ENCODE measurements around the gene MUC20.

MUC20 gene

GRCh38 chr3:195755391-195755790 lies 34.6 kb downstream of the MUC20 start:
- no peak for DNase-seq (ENCODE audit: low read depth in 2 of 2)

GRCh38 chr3:195755791-195756676 lies 35.3 kb downstream of the MUC20 start:
- no peak for DNase-seq (ENCODE audit: low read depth in 2 of 2)

GRCh38 chr3:195757438-195757770 lies 36.6 kb downstream of the MUC20 start:
- no peak for DNase-seq (ENCODE audit: low read depth in 2 of 2)

GRCh38 chr3:195757827-195758226 lies 37.0 kb downstream of the MUC20 start:
- no peak for DNase-seq (ENCODE audit: low read depth in 2 of 2)

GRCh38 chr3:195758721-195759353 lies 38.1 kb downstream of the MUC20 start:
- no peak for DNase-seq (ENCODE audit: low read depth in 2 of 2)

- no peak for DNase-seq (ENCODE audit: low read depth in 2 of 2)
Measured at GRCh38 chr3:195760345-195761122, 39.8 kb downstream of the MUC20 start.

GRCh38 chr3:195761123-195761566 lies 40.4 kb downstream of the MUC20 start:
- DNase-seq (ENCODE audit: low read depth in 2 of 2): no peak

GRCh38 chr3:195761567-195762248 lies 40.9 kb downstream of the MUC20 start:
- no peak for DNase-seq (ENCODE audit: low read depth in 2 of 2)

- DNase-seq (ENCODE audit: low read depth in 2 of 2): no peak
Measured at GRCh38 chr3:195762249-195762585, 41.4 kb downstream of the MUC20 start.

- no peak for DNase-seq (ENCODE audit: low read depth in 2 of 2)
Measured at GRCh38 chr3:195762611-195763010, 41.8 kb downstream of the MUC20 start.

- DNase-seq (ENCODE audit: low read depth in 2 of 2): no peak
Measured at GRCh38 chr3:195763076-195763830, 42.5 kb downstream of the MUC20 start.

GRCh38 chr3:195763843-195764825 lies 43.4 kb downstream of the MUC20 start:
- DNase-seq (ENCODE audit: low read depth in 2 of 2): no peak

- no peak for DNase-seq (ENCODE audit: low read depth in 2 of 2)
Measured at GRCh38 chr3:195764961-195765706, 44.4 kb downstream of the MUC20 start.

- DNase-seq (ENCODE audit: low read depth in 2 of 2): no peak
Measured at GRCh38 chr3:195766671-195767070, 45.9 kb downstream of the MUC20 start.

GRCh38 chr3:195767792-195768191 lies 47.0 kb downstream of the MUC20 start:
- DNase-seq (ENCODE audit: low read depth in 2 of 2): no peak

- no peak for DNase-seq (ENCODE audit: low read depth in 2 of 2)
Measured at GRCh38 chr3:195768414-195768813, 47.6 kb downstream of the MUC20 start.

GRCh38 chr3:195768831-195769303 lies 48.1 kb downstream of the MUC20 start:
- no peak for DNase-seq (ENCODE audit: low read depth in 2 of 2)

- no peak for DNase-seq (ENCODE audit: low read depth in 2 of 2)
Measured at GRCh38 chr3:195769551-195769950, 48.8 kb downstream of the MUC20 start.

Measured in fibroblast of skin of left quadriceps (primary cell).